Measurements from ENCODE around the gene RAE1.

GRCh38 chr20:57317789-57318371 is 33.2 kb upstream of the RAE1 start:
- TF ChIP-seq REST (IDR thresholded peaks at IDR 0.05; ENCODE audit: insufficient read depth in 1 of 2, low read depth in 2 of 2, low read length in 1 of 2) (no peak), CTCF (IDR thresholded peaks at IDR 0.05) (no peak)
